Natural killer cell treated with Interleukin-12 subunit alpha and Interleukin-12 subunit beta and Interleukin-15 and Interleukin-18, amount 100 ng/mL, for 72 hours (primary cell): ENCODE results near the gene C9orf78. TPM values are rescaled to one million over a fixed set of nuclear protein-coding genes. Genes with fewer than 3 reads are reported as not detected.

Source experiments
- ATAC-seq, 2 donors: fragments of 150-1000 bp; cut with Tn5 transposase in 1 of 2; sonication (Bioruptor Pico), chemical (Tn5 transposase) in 1 of 2; 2 replicates each; pipeline ENCODE4 v1.10.0; 2021
- DNase-seq: peaks from one replicate; pipeline ENCODE4 v3.0.0; 2022; ENCODE audit warnings: low spot score
- H3K27ac Mint-ChIP-seq, 2 donors: 1 replicate in 1 of 2; 2 replicates in 1 of 2; pipeline ENCODE4 v1.8.0; 2022; ENCODE audit warnings: mixed read lengths in 2 of 2, mild to moderate bottlenecking in 1 of 2, moderate library complexity in 1 of 2
- H3K27me3 Mint-ChIP-seq, 2 donors: 1 replicate in 1 of 2; 2 replicates in 1 of 2; pipeline ENCODE4 v1.8.0; 2022; ENCODE audit warnings: mixed read lengths in 2 of 2
- H3K36me3 Mint-ChIP-seq: one replicate; pipeline ENCODE4 v1.8.0; 2022; ENCODE audit warnings: mixed read lengths
- H3K4me1 Mint-ChIP-seq, 2 donors: 1 replicate in 1 of 2; 2 replicates in 1 of 2; pipeline ENCODE4 v1.8.0; 2022; ENCODE audit warnings: low read depth in 2 of 2, mixed read lengths in 2 of 2, mild to moderate bottlenecking in 1 of 2
- H3K4me3 Mint-ChIP-seq: one replicate; pipeline ENCODE4 v1.8.0; 2022; ENCODE audit warnings: mixed read lengths
- H3K9me3 Mint-ChIP-seq: 2 replicates; pipeline ENCODE4 v1.8.0; 2022; ENCODE audit warnings: mixed read lengths
- total RNA-seq, 2 donors: library from RNA; stranded (reverse); gene quantifications; one replicate each; pipeline ENCODE4 v1.2.3, GENCODE V29; 2022

The C9orf78 gene
- total RNA-seq, 2 donors from 2014 or later = 39.8 to 65.3 TPM

- peak overlapping the region; percentile 55 to 78 for H3K27ac Mint-ChIP-seq
- H3K36me3 Mint-ChIP-seq = no peaks in the 10 kb centered on the region
- peaks cover 31 to 34% of the 10 kb centered on the region in 2 donors for H3K4me1 Mint-ChIP-seq
- no peaks in the 10 kb centered on the region for H3K9me3 Mint-ChIP-seq
- DNase-seq (no peak), ATAC-seq (no peak)
- H3K4me3 Mint-ChIP-seq = no peak overlapping the region
- no peaks in the 10 kb centered on the region for H3K27me3 Mint-ChIP-seq
Observed at GRCh38 chr9:129839324-129840023, 4.4 kb upstream of the C9orf78 start.

GRCh38 chr9:129838707-129839259 is 3.7 kb upstream of the C9orf78 start:
- Mint-ChIP-seq H3K9me3 (no peaks in the 10 kb centered on the region), H3K4me1 (peaks cover 38 to 41% of the 10 kb centered on the region in 2 donors), H3K27me3 (no peaks in the 10 kb centered on the region), H3K4me3 (no peak overlapping the region), H3K36me3 (no peaks in the 10 kb centered on the region), H3K27ac (peak overlapping the region; percentile 55 to 78)
- ATAC-seq = no peak
- DNase-seq = no peak

- DNase-seq (no peak), ATAC-seq (no peak)
- peaks cover 44 to 48% of the 10 kb centered on the region in 2 donors for H3K4me1 Mint-ChIP-seq
- H3K36me3 Mint-ChIP-seq = peaks cover 7% of the 10 kb centered on the region
- peak overlapping the region; percentile 91 to 94 for H3K27ac Mint-ChIP-seq
- H3K9me3 Mint-ChIP-seq = no peaks in the 10 kb centered on the region
- peak overlapping the region; percentile 95 for H3K4me3 Mint-ChIP-seq
- H3K27me3 Mint-ChIP-seq = no peaks in the 10 kb centered on the region
Observed at GRCh38 chr9:129836311-129837007, 1.4 kb upstream of the C9orf78 start.

GRCh38 chr9:129835860-129836223 is 767 bp upstream of the C9orf78 start:
- DNase-seq = no peak
- Mint-ChIP-seq H3K36me3 (peaks cover 9% of the 10 kb centered on the region), H3K9me3 (no peaks in the 10 kb centered on the region), H3K27me3 (no peaks in the 10 kb centered on the region), H3K4me3 (peak overlapping the region; percentile 95), H3K27ac (peak overlapping the region; percentile 91 to 94), H3K4me1 (peaks cover 44 to 48% of the 10 kb centered on the region in 2 donors)
- no peak for ATAC-seq

- ATAC-seq = peak in 1 of 2 donors; percentile 32
- Mint-ChIP-seq H3K4me1 (peaks cover 44 to 48% of the 10 kb centered on the region in 2 donors), H3K9me3 (no peaks in the 10 kb centered on the region), H3K27ac (peak overlapping the region; percentile 91 to 94), H3K36me3 (peaks cover 11% of the 10 kb centered on the region), H3K27me3 (no peaks in the 10 kb centered on the region), H3K4me3 (peak overlapping the region; percentile 95)
- DNase-seq = no peak
Observed at GRCh38 chr9:129834489-129835127, 467 bp downstream of the C9orf78 start.

GRCh38 chr9:129832982-129833381 is 2.1 kb downstream of the C9orf78 start:
- ATAC-seq (no peak), DNase-seq (no peak)
- peak overlapping the region; percentile 95 for H3K4me3 Mint-ChIP-seq
- H3K9me3 Mint-ChIP-seq = no peaks in the 10 kb centered on the region
- no peaks in the 10 kb centered on the region for H3K27me3 Mint-ChIP-seq
- peaks cover 17% of the 10 kb centered on the region for H3K36me3 Mint-ChIP-seq
- H3K27ac Mint-ChIP-seq = peak overlapping the region; percentile 91 to 94
- H3K4me1 Mint-ChIP-seq = peaks cover 34 to 37% of the 10 kb centered on the region in 2 donors

- Mint-ChIP-seq H3K4me1 (peaks cover 9 to 11% of the 10 kb centered on the region in 2 donors), H3K9me3 (no peaks in the 10 kb centered on the region), H3K4me3 (no peak overlapping the region), H3K27ac (peak overlapping the region in 1 of 2 donors; percentile 18), H3K36me3 (peaks cover 17% of the 10 kb centered on the region), H3K27me3 (no peaks in the 10 kb centered on the region)
- no peak for DNase-seq
- ATAC-seq = no peak
Observed at GRCh38 chr9:129828969-129829368, 6.1 kb downstream of the C9orf78 start.

- peaks cover 2 to 3% of the 10 kb centered on the region in 2 donors for H3K4me1 Mint-ChIP-seq
- H3K27me3 Mint-ChIP-seq = no peaks in the 10 kb centered on the region
- no peak overlapping the region for H3K4me3 Mint-ChIP-seq
- H3K36me3 Mint-ChIP-seq = peaks cover 11% of the 10 kb centered on the region
- ATAC-seq (no peak), DNase-seq (no peak)
- peak overlapping the region in 1 of 2 donors; percentile 5 for H3K27ac Mint-ChIP-seq
- no peaks in the 10 kb centered on the region for H3K9me3 Mint-ChIP-seq
Observed at GRCh38 chr9:129828051-129828450, 7.0 kb downstream of the C9orf78 start.

- Mint-ChIP-seq H3K27me3 (no peaks in the 10 kb centered on the region), H3K9me3 (no peaks in the 10 kb centered on the region), H3K27ac (no peak overlapping the region), H3K4me1 (peaks cover 11 to 12% of the 10 kb centered on the region in 2 donors), H3K4me3 (no peak overlapping the region), H3K36me3 (peaks cover 17% of the 10 kb centered on the region)
- no peak for ATAC-seq
- DNase-seq = no peak
Observed at GRCh38 chr9:129826759-129827158, 8.3 kb downstream of the C9orf78 start.

GRCh38 chr9:129826344-129826743 is 8.7 kb downstream of the C9orf78 start:
- DNase-seq (no peak), ATAC-seq (no peak)
- H3K27ac Mint-ChIP-seq = no peak overlapping the region
- peaks cover 11 to 12% of the 10 kb centered on the region in 2 donors for H3K4me1 Mint-ChIP-seq
- no peaks in the 10 kb centered on the region for H3K27me3 Mint-ChIP-seq
- H3K36me3 Mint-ChIP-seq = peaks cover 17% of the 10 kb centered on the region
- H3K4me3 Mint-ChIP-seq = no peak overlapping the region
- H3K9me3 Mint-ChIP-seq = no peaks in the 10 kb centered on the region

GRCh38 chr9:129823935-129824601 is 11.0 kb downstream of the C9orf78 start, which contains the start of gene TOR1A:
TOR1A (minus strand) TSS chr9:129824136; CDS start chr9:129824085, 51 bp downstream.
- no peaks in the 10 kb centered on the region for H3K9me3 Mint-ChIP-seq
- no peaks in the 10 kb centered on the region for H3K27me3 Mint-ChIP-seq
- peaks cover 7% of the 10 kb centered on the region for H3K36me3 Mint-ChIP-seq
- peak within 1 kb of the TSS; percentile 60 to 89 for H3K27ac Mint-ChIP-seq
- H3K4me1 Mint-ChIP-seq = peaks cover 11 to 13% of the 10 kb centered on the region in 2 donors
- H3K4me3 Mint-ChIP-seq = peak within 1 kb of the TSS; percentile 85
- DNase-seq (peak; percentile 93), ATAC-seq (peak; percentile 94 to 96)

GRCh38 chr9:129823542-129823934 is 11.5 kb downstream of the C9orf78 start:
- DNase-seq (no peak), ATAC-seq (peak; percentile 52 to 57)
- Mint-ChIP-seq H3K4me3 (peak overlapping the region; percentile 85), H3K36me3 (peaks cover 6% of the 10 kb centered on the region), H3K4me1 (peaks cover 11 to 17% of the 10 kb centered on the region in 2 donors), H3K27me3 (no peaks in the 10 kb centered on the region), H3K27ac (peak overlapping the region; percentile 60 to 89), H3K9me3 (no peaks in the 10 kb centered on the region)

- ATAC-seq = peak; percentile 63 to 64
- peaks cover 6% of the 10 kb centered on the region for H3K36me3 Mint-ChIP-seq
Observed at GRCh38 chr9:129822898-129823541, 12.1 kb downstream of the C9orf78 start.

More at GRCh38 chr9:129822898-129823541, 12.1 kb downstream of the C9orf78 start:
- H3K4me3 Mint-ChIP-seq = peak overlapping the region; percentile 85
- H3K4me1 Mint-ChIP-seq = peaks cover 11 to 17% of the 10 kb centered on the region in 2 donors
- no peaks in the 10 kb centered on the region for H3K9me3 Mint-ChIP-seq
- DNase-seq = no peak
- peak overlapping the region; percentile 60 to 79 for H3K27ac Mint-ChIP-seq
- H3K27me3 Mint-ChIP-seq = no peaks in the 10 kb centered on the region
